GM21423 (cell line): Measurements from ENCODE around the gene TOM1.

Experiments used
- ATAC-seq: cut with Tn5 transposase; IDR thresholded peaks from one replicate; pipeline ENCODE4 v1.9.1; 2021; ENCODE audit warnings: mild to moderate bottlenecking, moderate library complexity; ENCODE audit not compliant: unreplicated experiment

The TOM1 gene

DNA sequence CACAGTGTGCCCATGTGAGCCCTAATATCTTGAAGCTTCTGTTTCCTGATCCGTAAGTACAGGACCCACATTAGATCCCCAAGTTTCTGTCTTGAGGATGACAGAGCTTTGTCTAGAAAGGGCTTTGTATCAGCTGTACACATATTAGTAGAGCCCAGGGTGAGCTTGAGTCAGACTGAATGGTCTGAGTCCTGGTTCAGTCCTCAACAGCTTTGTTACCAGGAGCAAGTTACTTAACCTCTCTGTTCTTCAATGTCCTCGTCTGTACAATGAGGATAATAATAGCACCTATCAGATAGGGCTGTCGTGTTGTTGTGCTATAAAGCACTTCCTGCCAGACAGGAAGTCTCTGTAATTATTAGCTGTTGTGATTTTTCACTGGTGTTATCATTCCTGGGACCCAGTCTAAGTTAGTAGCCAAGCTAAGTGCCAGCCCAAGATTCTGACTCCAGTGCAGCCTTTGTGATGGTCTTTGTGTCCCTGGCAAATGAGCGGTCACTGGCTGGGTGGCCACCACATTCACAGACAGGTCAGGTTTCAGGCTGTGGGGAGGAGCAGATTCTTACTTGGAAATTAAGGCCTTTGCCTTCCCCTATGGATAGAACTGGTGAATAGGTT lies 6.8 kb downstream of the TOM1 start:
- no peak for ATAC-seq

DNA sequence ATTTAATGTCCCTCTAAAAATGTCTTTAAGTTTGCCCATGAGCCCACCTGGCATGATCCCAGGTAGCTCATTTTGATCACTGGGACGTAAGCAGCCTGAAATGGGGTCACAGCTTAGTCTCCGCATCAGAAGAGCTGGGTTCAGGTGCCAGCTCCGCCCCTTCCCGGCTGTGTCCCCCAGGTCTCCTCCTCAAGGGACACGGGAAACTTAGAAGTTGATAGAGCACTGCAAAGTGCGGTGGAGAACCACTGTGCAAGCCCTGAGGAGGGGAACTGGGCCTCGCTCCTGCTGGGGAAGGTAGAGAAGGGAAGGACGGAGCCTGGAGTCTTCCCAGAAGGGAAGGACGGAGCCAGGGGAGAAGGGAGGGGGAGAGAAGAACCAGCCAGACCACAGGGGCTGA lies 7.7 kb downstream of the TOM1 start:
- no peak for ATAC-seq

DNA sequence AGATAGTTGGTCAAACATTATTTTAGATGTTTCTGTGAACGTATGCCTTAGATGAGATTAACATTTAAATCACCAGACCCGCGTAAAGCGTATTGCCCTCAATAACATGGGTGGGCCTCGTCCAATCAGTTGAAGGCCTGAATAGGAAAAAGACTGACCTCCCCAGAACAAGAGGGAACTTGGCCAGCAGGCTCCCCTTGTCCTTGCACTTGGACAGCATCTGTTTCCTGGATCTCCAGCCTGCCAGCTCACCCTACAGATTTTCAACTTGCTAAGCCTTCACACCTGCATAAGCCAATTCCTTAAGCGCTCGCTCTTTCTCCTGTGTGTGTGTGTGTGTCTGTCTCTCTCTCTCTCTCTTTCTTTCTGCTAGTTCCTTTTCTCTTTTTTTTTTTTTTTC lies 8.2 kb downstream of the TOM1 start:
- ATAC-seq = no peak

DNA sequence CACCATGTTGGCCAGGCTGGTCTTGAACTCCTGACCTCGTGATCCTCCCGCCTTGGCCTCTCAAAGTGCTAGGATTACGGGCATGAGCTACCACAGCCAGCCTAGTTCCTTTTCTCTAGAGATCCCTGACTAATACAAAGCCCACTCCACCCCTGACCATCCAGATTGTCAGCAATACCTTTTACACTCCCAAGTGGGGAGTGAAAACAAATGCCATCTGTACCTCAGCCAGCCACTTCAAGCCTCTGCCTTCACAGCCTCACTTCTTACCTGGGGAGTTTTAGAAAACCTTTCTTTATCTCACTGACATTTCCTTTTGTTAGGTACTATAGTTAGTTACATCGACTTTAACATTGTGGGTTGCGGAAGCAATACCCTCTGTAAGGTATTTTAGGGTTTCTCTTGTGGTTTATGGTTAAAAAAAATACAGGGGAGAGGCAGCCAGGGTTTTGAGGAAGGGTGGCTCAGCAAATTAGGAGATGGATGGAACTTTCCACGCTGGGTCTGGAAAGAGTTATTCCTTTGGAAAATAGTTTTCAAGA lies 8.9 kb downstream of the TOM1 start:
- ATAC-seq = peak; percentile 37

DNA sequence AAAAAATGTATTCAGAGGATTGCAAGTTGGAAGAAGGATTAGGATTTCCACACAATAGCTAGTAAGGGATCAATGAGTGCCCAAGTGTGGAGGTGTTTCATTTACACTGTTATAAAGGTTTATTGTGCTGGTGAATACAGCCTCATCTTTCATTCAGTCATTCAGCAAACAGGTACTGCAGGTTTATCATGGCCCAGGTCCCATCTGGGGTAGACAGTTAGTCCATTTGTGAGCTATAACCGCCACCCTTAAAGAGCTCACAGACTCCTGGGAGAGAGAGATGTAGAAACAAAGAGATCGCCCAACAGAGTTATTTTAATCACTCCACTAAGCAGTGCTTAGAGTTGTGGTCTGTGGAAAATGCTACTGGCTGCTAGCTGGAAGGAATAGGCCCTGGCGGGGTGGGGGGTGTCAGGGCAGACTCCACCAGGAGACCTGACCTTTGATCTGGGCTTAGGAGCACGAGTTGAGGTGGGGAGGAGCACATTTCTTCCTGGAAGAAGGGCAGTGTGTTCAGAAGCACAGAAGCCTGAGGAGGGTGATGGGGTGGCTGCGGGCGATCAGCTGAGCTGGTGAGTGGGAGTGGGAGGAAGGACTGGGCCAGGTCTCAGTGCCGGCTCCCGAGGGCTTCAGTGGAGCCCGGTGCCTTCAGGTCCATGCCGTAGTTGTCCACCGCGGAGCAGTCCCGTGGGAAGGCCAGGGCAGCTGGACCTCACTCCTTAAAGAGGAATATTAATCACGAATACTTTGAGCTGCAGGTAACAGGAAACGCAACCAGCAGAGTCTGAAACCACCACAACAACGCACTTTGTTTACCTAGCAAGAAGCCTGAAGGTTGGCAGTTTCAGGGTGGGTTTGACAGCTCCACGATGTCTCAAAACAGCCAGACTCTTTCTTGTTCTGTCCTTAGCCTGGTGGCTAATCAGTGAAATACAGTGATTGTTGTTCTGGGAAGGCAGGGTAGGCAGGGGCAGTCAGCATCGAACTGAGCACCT lies 11.2 kb downstream of the TOM1 start:
- ATAC-seq = no peak

DNA sequence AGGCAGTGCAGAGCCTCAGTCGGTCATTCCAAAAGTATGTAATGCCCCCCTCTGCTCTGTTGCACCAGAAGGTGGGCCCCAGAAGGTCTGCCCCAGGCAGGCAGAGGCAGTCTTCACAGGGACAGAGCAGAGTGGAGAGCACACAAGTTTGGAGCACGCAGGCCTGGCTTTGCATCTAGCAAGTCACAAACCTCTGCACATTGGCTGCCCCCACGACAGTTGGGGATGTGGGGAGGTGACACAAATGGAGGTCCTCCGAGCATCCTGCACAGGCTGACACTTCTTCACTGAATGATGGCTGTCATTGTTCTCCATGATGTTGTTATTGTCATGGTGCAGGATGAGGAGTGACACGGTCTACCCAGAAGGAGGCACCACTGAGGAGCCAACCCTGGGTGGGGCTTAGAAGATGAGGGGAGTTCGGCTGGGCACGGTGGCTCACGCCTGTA lies 11.9 kb downstream of the TOM1 start:
- ATAC-seq = no peak

DNA sequence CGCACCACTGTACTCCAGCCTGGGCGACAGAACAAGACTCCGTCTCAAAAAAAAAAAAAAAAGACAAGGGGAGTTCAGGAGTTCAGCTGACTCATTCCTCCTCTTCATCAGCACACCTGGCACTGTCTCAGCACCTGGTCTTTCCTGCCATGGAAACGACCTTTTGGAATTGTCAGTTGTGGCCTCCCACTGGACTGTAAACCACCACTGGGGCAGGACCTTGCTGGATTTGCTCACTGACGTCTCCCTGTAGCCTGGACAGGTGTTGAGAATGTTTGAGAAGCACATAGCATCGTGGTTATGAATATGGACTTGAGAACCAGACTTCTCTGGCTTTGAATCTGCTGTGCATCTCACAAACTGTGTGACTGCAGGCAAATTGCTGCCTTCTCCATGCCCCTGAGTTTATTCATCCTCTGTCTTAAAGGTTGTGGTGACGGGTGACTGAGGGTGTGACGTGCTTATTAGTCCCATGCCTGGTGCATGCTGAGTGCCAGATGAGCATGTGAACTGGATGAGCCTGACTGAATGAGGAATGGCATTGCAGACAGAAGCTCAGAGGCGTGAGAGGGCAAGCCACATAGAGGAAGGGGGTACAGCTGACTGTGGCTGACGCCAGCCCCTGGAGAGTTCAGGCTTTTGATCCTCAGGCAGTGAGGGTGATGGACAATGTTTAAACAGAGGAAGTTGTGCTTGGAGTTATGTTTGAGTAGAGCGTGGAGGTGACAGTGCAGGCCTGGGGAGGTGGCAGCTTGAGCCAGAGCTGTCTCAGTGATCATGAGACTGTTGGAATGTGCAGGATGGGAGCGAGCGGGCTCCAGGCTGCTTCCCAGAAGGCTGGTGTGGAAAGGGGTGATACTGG lies 12.7 kb downstream of the TOM1 start:
- ATAC-seq = no peak

DNA sequence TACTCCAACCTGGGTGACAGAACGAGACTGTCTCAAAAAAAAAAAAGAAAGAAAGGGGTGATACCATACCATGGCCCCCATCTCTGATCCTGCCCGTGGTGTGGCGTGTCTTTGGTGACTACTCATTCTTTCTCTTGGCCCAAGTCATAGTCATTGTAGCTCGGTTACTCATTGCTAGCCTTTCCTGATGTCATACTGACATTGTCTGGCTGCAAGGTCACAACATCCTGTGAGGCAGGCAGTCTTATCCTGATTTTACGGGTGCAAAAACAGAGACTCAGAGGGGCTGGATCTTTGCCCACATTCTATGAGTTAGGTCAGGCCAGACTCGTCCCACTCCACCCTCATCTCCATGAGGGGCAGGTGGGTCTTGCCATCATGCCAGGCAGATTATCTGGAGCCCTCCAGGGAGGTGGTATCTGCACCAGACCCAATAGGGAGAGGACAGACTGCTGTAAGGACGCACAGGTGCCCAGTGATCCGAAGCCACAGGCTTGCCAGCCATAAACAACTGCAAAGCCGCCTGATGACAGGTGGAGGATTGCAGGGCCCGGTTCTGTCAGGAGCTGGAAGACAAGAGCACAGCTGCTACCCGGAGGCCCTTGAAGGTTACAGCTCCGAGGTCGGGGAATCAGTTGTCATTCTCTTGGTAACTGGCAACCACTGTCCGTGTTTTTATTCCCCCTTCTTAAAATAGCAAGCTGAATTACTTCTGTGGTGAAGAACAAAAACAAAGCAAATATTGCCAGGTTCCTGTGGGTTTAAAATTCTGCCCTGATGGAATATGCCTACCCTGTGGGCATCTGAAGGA lies 13.8 kb downstream of the TOM1 start:
- no peak for ATAC-seq

DNA sequence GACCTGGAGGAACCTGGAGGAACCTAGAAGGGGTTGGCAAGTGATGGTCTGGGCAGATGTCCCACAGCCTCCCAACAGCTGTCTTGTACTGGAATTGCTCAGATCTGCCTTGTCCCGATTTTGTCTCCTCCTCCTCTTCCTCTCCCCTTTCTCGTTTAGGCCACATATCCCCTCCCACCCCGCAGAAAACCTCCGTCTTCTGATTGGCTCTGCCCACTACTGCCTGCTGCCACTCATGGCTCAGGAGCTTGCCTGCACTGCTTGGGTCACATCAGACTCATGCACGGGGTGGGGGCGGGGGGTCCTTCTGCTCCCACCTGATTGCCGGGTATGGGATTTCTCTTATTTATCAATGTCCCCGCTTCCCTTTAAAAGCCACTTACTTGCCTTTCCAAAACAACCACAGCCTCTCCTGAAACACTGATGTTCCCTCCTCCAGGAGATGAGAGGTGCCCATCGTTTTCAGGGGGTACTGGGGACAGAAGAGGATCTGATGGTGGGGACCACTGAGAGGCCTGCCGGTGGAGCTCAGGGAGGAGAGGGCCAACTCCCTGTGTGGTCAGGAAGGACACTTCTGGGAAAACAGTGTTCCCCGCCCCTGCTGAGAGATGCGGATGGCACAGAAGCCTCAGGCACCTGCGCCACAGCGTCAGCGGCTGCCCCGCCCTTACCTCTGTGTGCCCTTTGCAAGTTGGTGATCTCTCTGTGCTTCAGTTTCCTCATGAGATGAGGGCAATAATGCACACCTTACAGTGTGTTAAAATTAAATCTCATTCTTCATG lies 14.7 kb downstream of the TOM1 start:
- ATAC-seq = no peak

DNA sequence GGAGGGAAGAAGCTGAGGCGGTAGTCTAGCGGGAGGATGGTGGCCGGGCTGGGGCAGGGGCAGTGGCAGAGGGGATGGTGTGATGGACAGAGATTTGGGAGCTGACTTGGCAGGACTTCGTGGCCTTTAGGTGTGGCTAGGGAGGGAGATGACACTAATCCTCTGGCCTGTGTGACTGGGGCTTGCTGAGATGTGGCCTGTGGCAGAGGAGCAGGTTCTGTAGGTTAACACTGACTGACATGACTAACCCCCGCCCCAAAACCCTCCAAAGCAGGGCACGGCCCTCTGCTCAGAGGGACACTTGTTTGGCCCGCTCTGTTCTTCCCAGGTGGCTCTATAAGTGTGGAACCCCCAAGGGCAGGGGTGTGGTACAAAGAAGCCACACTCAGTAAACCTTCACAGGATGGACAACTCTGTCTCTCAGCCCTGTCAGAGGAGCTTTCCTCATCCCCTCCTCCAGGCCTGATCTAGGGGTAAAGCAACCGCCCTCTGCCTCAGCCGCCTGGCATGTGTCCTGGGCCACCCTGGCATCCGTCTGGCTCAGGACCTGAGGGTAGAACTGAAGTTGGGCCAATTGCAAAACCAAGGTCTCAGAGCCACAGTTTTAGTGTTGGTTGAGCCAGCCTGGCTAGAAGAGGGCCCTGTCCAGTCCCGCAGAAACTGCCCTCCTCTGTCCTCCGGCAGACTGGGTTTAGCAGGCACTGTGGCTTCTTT lies 15.6 kb downstream of the TOM1 start:
- ATAC-seq = no peak

DNA sequence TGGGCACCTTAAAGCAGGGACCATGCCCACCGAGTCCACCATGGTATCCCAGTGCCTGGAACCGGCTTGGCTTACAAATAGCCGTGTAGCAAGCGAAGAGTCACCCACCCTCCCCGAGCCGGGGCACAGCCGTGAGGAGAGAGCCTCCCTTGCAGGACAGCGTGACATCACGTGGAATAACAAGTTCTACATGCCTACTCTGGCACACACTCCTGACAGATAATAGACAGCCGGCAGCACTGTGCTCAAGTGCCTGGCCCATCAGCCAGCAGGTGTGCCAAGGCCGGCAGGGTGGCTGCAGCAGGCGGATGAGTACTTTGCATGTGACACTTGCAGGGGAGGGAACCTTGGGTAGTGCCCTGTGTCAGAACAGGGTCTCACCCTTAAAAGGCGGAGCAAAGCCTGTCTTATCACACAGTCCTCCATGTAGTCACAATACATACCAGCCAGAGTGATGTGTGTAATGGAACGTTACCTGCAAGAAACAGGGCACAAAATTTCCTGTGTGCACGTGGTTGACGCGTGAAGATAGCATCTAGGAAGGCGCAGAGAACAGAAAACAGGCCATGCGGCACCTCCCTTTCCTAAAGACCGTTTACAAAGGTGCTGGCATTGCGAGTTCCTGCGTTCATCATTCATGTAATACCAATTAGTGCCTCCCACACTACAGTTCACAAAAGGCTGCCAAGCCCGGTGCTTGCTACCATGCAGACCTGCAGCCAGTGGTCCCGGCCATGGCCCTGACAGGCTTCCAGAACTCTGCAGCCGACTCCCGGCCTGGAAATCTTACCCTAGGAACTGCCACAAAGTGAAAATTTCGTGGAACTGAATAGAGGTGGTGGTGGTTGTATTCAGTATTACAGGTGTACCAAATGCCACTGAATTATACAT lies 16.4 kb downstream of the TOM1 start:
- no peak for ATAC-seq

DNA sequence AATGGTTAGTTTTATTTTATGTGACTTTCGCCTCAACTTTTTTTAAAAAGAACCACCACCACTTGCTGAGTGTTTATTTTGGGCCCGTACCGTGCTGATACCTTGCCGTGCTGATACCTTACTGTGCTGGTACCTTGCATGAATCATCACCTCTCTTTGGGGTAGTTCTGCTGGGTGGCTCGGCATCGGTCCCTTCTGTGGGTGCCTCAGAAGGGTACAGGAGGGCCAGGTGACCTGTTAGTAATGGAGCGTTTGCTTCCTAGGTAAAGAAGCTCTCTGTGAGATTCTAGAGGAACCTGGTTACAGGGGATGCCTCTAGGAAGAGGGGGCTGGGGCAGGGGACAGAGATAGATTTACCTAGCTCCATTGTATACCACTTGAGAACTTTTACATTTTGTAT lies 17.1 kb downstream of the TOM1 start:
- no peak for ATAC-seq

DNA sequence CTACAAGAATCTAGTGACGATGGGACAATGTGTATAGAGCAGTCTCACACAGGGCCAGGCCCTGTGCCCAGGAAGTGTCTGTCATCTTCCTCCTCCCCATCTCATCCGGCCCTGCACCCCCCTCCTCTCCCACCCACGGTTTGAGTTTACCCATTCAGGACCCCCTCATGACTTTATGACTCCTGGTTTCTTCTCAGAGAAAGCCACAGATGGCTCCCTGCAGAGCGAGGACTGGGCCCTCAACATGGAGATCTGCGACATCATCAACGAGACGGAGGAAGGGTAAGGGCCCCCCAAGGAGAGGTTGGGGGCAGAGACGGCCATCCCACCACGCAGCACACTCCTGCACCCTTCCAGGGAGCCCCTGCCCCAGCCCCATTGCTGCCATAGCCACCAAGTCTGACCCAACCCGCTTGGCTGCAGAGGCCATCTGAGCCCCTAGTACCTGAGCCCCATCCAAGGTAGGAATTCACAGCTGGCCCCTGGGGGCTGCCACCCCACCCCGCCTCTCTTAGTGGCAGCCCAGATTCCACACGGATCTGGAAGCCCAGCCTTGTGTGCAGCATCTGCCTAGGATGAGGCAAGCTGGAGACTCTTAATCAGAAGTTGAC lies 18.1 kb downstream of the TOM1 start:
- ATAC-seq = no peak

DNA sequence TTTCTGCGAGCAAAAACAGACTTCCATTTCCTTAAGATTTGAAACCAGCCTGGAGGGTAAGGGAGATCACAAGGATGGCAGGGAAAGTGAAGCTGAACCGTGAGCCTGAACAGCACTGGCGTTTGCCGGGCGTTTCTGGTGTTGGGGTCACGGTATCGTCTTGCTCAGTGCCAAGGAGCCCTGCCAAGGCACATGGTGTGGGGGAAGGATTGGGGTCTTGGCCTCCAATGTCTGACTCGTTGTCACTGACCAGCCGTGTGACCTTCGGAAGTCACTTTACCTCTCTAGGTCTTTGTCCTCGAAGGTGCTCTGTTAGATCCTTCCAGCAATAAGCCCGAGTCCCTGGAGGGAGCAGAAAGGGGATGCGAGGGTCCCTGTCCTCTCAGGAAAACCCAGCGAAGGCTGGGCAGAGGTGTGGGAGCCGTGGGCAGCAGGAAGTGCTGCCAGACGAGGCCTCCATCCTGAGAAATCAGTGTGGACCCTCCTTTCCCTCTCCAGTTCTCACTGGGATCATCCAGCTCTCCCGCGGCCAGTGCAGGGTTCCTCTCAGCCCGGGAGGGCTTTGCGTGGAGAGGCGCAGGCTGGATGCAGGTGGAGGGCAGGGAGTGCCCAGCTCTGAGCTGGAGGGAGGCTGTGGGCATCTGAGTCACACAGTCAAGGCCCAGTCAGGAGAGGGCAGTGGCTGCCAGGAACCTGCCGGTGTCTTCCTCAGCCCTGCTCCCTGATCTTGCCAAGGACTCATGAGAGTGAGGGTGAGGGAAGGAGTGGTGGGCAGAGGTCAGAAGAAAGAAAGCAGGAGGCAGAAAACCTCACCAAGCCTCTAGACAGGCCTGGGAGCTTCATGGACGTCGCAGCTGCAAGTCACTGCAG lies 18.9 kb downstream of the TOM1 start:
- no peak for ATAC-seq

DNA sequence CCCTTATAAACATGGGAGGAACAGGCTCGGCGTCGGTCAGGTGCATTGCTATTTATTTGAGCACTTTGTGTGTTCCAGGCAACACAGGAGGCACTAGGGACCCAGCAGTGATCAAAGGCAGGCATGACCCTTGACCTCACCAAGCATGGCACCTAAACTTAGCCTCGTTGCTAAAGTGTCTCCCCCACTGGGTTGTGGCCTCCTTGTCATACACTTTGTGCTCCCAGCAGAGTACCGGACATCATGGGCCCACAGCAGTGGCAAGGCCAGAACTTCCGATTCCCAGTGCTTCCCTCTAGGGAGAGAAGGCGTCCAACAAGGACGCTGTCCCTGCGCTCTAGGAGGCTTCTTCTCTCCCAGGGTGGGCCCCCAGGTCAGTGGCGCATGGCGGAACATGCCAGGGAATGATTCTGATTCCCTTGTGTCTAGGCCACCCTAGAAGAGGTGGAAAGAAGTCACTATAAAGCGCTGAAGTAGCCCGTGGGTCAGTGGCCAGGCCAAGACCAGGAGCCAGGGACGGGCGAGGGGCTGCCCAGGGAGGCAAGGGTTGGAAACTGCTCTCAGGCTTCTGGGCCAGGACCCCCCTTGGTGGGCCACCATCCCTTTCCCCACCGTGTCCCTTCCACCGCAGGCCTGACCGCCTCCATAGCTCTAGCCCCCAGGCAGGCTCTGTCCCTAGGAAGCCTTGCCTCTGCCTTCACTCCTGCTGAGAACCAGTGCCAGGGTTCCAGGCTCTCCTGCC lies 19.7 kb downstream of the TOM1 start:
- ATAC-seq = no peak

DNA sequence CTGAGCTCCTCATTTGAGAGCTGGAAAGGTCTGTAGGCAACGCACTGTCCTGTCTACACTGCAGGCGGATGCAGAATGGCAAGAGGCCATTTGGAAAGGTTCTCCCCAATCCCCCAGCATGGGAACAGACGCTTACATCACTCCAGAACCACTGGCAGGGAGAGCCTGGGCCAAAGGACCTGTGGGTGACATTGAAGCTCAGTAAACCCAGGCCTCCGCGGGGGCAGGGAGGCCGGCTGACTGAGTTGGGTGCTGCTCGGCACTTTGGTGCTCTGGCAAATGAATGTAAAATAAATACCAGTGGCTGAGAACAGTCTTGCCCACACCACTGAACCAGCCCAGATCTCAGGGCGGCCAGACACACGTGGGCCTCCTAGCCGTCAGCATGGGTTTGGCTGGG lies 22.4 kb downstream of the TOM1 start:
- no peak for ATAC-seq
